ENCODE measurements around the gene AGAP3.

AGAP3 gene

GRCh38 chr7:151109094-151110048, 23.1 kb downstream of the AGAP3 start:
- DNase-seq (ENCODE audit: low read depth, low spot score), result no peak

- no peak for DNase-seq (ENCODE audit: low read depth, low spot score)
Measured at GRCh38 chr7:151110236-151110940, 24.1 kb downstream of the AGAP3 start.

GRCh38 chr7:151110941-151111645, 24.8 kb downstream of the AGAP3 start:
- DNase-seq (ENCODE audit: low read depth, low spot score), result peak; percentile 56

- DNase-seq (ENCODE audit: low read depth, low spot score), result no peak
Measured at GRCh38 chr7:151113344-151114150, 27.3 kb downstream of the AGAP3 start.

GRCh38 chr7:151114151-151115090, 28.1 kb downstream of the AGAP3 start:
- DNase-seq (ENCODE audit: low read depth, low spot score), result no peak

- no peak for DNase-seq (ENCODE audit: low read depth, low spot score)
Measured at GRCh38 chr7:151115121-151115835, 29.0 kb downstream of the AGAP3 start.

GRCh38 chr7:151115836-151116418, 29.7 kb downstream of the AGAP3 start:
- DNase-seq (ENCODE audit: low read depth, low spot score), result no peak

- no peak for DNase-seq (ENCODE audit: low read depth, low spot score)
Measured at GRCh38 chr7:151116603-151117440, 30.5 kb downstream of the AGAP3 start.

GRCh38 chr7:151117565-151117964, 31.3 kb downstream of the AGAP3 start:
- no peak for DNase-seq (ENCODE audit: low read depth, low spot score)

GRCh38 chr7:151118108-151119054, 32.1 kb downstream of the AGAP3 start:
- DNase-seq (ENCODE audit: low read depth, low spot score), result no peak

GRCh38 chr7:151119055-151119415, 32.8 kb downstream of the AGAP3 start:
- DNase-seq (ENCODE audit: low read depth, low spot score), result no peak

- no peak for DNase-seq (ENCODE audit: low read depth, low spot score)
Measured at GRCh38 chr7:151119902-151120301, 33.6 kb downstream of the AGAP3 start.

- no peak for DNase-seq (ENCODE audit: low read depth, low spot score)
Measured at GRCh38 chr7:151120896-151121295, 34.6 kb downstream of the AGAP3 start.

GRCh38 chr7:151121380-151122170, 35.3 kb downstream of the AGAP3 start:
- DNase-seq (ENCODE audit: low read depth, low spot score), result no peak

GRCh38 chr7:151122276-151122675, 36.0 kb downstream of the AGAP3 start:
- DNase-seq (ENCODE audit: low read depth, low spot score), result no peak

GRCh38 chr7:151122796-151123157, 36.5 kb downstream of the AGAP3 start:
- DNase-seq (ENCODE audit: low read depth, low spot score), result no peak

Data from activated CD4-positive, CD25-positive, alpha-beta regulatory T cell treated with anti-CD3 and anti-CD28 coated beads, Interleukin-2, amount 50 U/mL, for 16 hours (primary cell).